PFSK-1 (cell line): ENCODE measurements around the gene LRRC23.

Experiments
- FOXP2 ChIP-seq: optimal IDR thresholded peaks from 2 replicates; pipeline ENCODE3; 2011; ENCODE audit warnings: borderline replicate concordance, control low read depth, inconsistent platforms; ENCODE audit not compliant: insufficient read depth; ENCODE audit errors: extremely low read length, extremely low read depth
- POLR2AphosphoS5 ChIP-seq: IDR thresholded peaks from 2 replicates; pipeline ENCODE4 v1.6.1; 2012; ENCODE audit warnings: low read depth, mild to moderate bottlenecking, control low read depth, low read length, moderate library complexity
- REST ChIP-seq, 2 experiments: IDR thresholded peaks; 2 replicates each; pipeline versions ENCODE4 v1.6.1 to v1.8.0; 2011 to 2012; ENCODE audit warnings: low read depth in 2 of 2, low read length in 2 of 2, control low read depth in 1 of 2, inconsistent platforms in 1 of 2, mild to moderate bottlenecking in 1 of 2, moderate library complexity in 1 of 2; ENCODE audit not compliant: insufficient read depth in 1 of 2
- SIN3A ChIP-seq: IDR thresholded peaks from 2 replicates; pipeline ENCODE4 v1.6.1; 2012; ENCODE audit warnings: mild to moderate bottlenecking, low read length, moderate library complexity, borderline replicate concordance; ENCODE audit not compliant: insufficient read depth
- TAF1 ChIP-seq: IDR thresholded peaks from 2 replicates; pipeline ENCODE4 v1.6.1; 2012; ENCODE audit warnings: low read length, control low read depth, borderline replicate concordance; ENCODE audit not compliant: insufficient read depth

LRRC23 gene

GRCh38 chr12:6921539-6921938 is 16.9 kb downstream of the LRRC23 start:
- TF ChIP-seq SIN3A: no peak
- no peak for TF ChIP-seq FOXP2
- TF ChIP-seq REST (IDR thresholded peaks at IDR 0.05; ENCODE audit: insufficient read depth in 1 of 2, low read depth in 2 of 2, low read length in 2 of 2): no peak
- TF ChIP-seq TAF1: no peak

- TF ChIP-seq TAF1: no peak
- TF ChIP-seq REST (IDR thresholded peaks at IDR 0.05; ENCODE audit: insufficient read depth in 1 of 2, low read depth in 2 of 2, low read length in 2 of 2): no peak
- no peak for TF ChIP-seq POLR2AphosphoS5
- TF ChIP-seq SIN3A: no peak
- no peak for TF ChIP-seq FOXP2
Observed at GRCh38 chr12:6921996-6922946, 17.6 kb downstream of the LRRC23 start.

GRCh38 chr12:6923003-6923732 is 18.5 kb downstream of the LRRC23 start:
- no peak for TF ChIP-seq SIN3A
- TF ChIP-seq REST (IDR thresholded peaks at IDR 0.05; ENCODE audit: insufficient read depth in 1 of 2, low read depth in 2 of 2, low read length in 2 of 2): no peak
- TF ChIP-seq POLR2AphosphoS5: no peak
- TF ChIP-seq TAF1: no peak
- no peak for TF ChIP-seq FOXP2

GRCh38 chr12:6923851-6924250 is 19.2 kb downstream of the LRRC23 start:
- TF ChIP-seq FOXP2: no peak
- TF ChIP-seq POLR2AphosphoS5: no peak
- no peak for TF ChIP-seq REST (IDR thresholded peaks at IDR 0.05; ENCODE audit: insufficient read depth in 1 of 2, low read depth in 2 of 2, low read length in 2 of 2)
- TF ChIP-seq SIN3A: no peak
- no peak for TF ChIP-seq TAF1
